Measurements from ENCODE around the gene EML2. TPM values are rescaled to one million over a fixed set of nuclear protein-coding genes. Genes with fewer than 3 reads are reported as not detected.
A peak's percentile ranks its signal among the peaks of the same experiment; 100 is the strongest.
"Not testable (repeated sequence)": the region's sequence is repeated elsewhere in the genome, so short reads cannot be mapped to it uniquely, and the experiment has no call there.

The EML2 gene
- total RNA-seq (2014; rRNA removed; shearing (Covaris generic); ENCODE audit: low replicate concordance): 36.2 and 59.8 TPM in 2 replicates

- peak; percentile 57 for DNase-seq (ENCODE audit: low read depth)
- in situ Hi-C loops (cut with HindIII; ENCODE audit: low pct_unique_long_range_greater_than_20kb, low sequenced_read_pairs): no loop called here
These were observed at the start of gene EML2 for GRCh38 chr19:45638930-45639729. Gene EML2, minus strand, starts transcription at chr19:45639397. Its CDS starts 21 bp downstream, at chr19:45639376.

- in situ Hi-C loops (cut with HindIII; ENCODE audit: low pct_unique_long_range_greater_than_20kb, low sequenced_read_pairs): no loop called here
- DNase-seq (ENCODE audit: low read depth): no peak
These were observed 48.4 kb upstream of the EML2 start for GRCh38 chr19:45687599-45687998.

- DNase-seq (ENCODE audit: low read depth); in situ Hi-C loops (cut with HindIII; ENCODE audit: low pct_unique_long_range_greater_than_20kb, low sequenced_read_pairs): not testable (repeated sequence)
These were observed 45.8 kb upstream of the EML2 start for GRCh38 chr19:45685045-45685444.

- DNase-seq (ENCODE audit: low read depth): no peak
These were observed 43.7 kb upstream of the EML2 start for GRCh38 chr19:45682908-45683307.

GRCh38 chr19:45682117-45682516 lies 42.9 kb upstream of the EML2 start:
- no peak for DNase-seq (ENCODE audit: low read depth)
- in situ Hi-C loops (cut with HindIII; ENCODE audit: low pct_unique_long_range_greater_than_20kb, low sequenced_read_pairs): no loop called here

More at GRCh38 chr19:45682908-45683307, 43.7 kb upstream of the EML2 start:
- in situ Hi-C loops (cut with HindIII; ENCODE audit: low pct_unique_long_range_greater_than_20kb, low sequenced_read_pairs): no loop called here

GRCh38 chr19:45681391-45682015 lies 42.3 kb upstream of the EML2 start:
- peak; percentile 93 for DNase-seq (ENCODE audit: low read depth)
- in situ Hi-C loops (cut with HindIII; ENCODE audit: low pct_unique_long_range_greater_than_20kb, low sequenced_read_pairs): no loop called here

GRCh38 chr19:45677351-45678230 lies 38.4 kb upstream of the EML2 start:
- in situ Hi-C loops (cut with HindIII; ENCODE audit: low pct_unique_long_range_greater_than_20kb, low sequenced_read_pairs): no loop called here

GRCh38 chr19:45676851-45677263 lies 37.7 kb upstream of the EML2 start:
- in situ Hi-C loops (cut with HindIII; ENCODE audit: low pct_unique_long_range_greater_than_20kb, low sequenced_read_pairs): no loop called here
- DNase-seq (ENCODE audit: low read depth): no peak

More at GRCh38 chr19:45677351-45678230, 38.4 kb upstream of the EML2 start:
- DNase-seq (ENCODE audit: low read depth): peak; percentile 38

GRCh38 chr19:45674946-45675345 lies 35.7 kb upstream of the EML2 start:
- DNase-seq (ENCODE audit: low read depth): no peak
- in situ Hi-C loops (cut with HindIII; ENCODE audit: low pct_unique_long_range_greater_than_20kb, low sequenced_read_pairs): no loop called here

GRCh38 chr19:45670670-45671453 lies 31.7 kb upstream of the EML2 start:
- in situ Hi-C loops (cut with HindIII; ENCODE audit: low pct_unique_long_range_greater_than_20kb, low sequenced_read_pairs): no loop called here
- peak; percentile 91 for DNase-seq (ENCODE audit: low read depth)

GRCh38 chr19:45668342-45668871 lies 29.2 kb upstream of the EML2 start:
- in situ Hi-C loops (cut with HindIII; ENCODE audit: low pct_unique_long_range_greater_than_20kb, low sequenced_read_pairs): no loop called here
- DNase-seq (ENCODE audit: low read depth): no peak

- DNase-seq (ENCODE audit: low read depth): peak; percentile 92
These were observed 28.6 kb upstream of the EML2 start, which contains the start of gene GIPR for GRCh38 chr19:45667620-45668341. Gene GIPR, plus strand, starts transcription at chr19:45668221. Its CDS starts 1,300 bp downstream, at chr19:45669521.

GRCh38 chr19:45664575-45664974 lies 25.4 kb upstream of the EML2 start:
- in situ Hi-C loops (cut with HindIII; ENCODE audit: low pct_unique_long_range_greater_than_20kb, low sequenced_read_pairs): no loop called here
- no peak for DNase-seq (ENCODE audit: low read depth)

More at GRCh38 chr19:45667620-45668341, 28.6 kb upstream of the EML2 start, which contains the start of gene GIPR:
- in situ Hi-C loops (cut with HindIII; ENCODE audit: low pct_unique_long_range_greater_than_20kb, low sequenced_read_pairs): no loop called here

- no peak for DNase-seq (ENCODE audit: low read depth)
- in situ Hi-C loops (cut with HindIII; ENCODE audit: low pct_unique_long_range_greater_than_20kb, low sequenced_read_pairs): no loop called here
These were observed 24.6 kb upstream of the EML2 start for GRCh38 chr19:45663800-45664199.

GRCh38 chr19:45660636-45661035 lies 21.4 kb upstream of the EML2 start:
- no peak for DNase-seq (ENCODE audit: low read depth)
- in situ Hi-C loops (cut with HindIII; ENCODE audit: low pct_unique_long_range_greater_than_20kb, low sequenced_read_pairs): no loop called here

- in situ Hi-C loops (cut with HindIII; ENCODE audit: low pct_unique_long_range_greater_than_20kb, low sequenced_read_pairs): no loop called here
- DNase-seq (ENCODE audit: low read depth): no peak
These were observed 20.0 kb upstream of the EML2 start for GRCh38 chr19:45659096-45659729.

Measured in Caki2 (cell line).